GM21825 (cell line): ENCODE results near the gene NRG2.

Source experiments
- ATAC-seq: cut with Tn5 transposase; IDR thresholded peaks from one replicate; pipeline ENCODE4 v1.9.1; 2021; ENCODE audit warnings: mild to moderate bottlenecking, moderate library complexity; ENCODE audit not compliant: unreplicated experiment

The NRG2 gene

DNA sequence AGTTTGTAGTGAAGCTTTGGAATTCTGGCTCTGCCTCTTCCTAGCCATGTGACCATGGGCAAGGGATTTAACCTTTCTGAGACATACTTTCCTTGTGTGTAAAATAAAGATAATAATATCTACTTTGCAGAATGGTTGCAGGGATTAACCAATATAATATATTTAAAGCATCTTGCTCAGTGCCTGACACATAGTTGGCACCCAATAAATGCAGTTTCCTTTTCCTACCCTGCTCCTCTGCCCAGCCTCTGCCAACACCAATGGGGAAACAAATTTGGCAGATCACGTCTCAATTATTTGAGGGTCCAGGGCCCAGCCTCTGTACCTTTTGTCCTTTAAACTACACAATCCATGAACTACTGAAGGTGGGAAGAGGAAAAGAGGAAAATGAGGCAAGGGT is 91.1 kb downstream of the NRG2 start:
- no peak for ATAC-seq

DNA sequence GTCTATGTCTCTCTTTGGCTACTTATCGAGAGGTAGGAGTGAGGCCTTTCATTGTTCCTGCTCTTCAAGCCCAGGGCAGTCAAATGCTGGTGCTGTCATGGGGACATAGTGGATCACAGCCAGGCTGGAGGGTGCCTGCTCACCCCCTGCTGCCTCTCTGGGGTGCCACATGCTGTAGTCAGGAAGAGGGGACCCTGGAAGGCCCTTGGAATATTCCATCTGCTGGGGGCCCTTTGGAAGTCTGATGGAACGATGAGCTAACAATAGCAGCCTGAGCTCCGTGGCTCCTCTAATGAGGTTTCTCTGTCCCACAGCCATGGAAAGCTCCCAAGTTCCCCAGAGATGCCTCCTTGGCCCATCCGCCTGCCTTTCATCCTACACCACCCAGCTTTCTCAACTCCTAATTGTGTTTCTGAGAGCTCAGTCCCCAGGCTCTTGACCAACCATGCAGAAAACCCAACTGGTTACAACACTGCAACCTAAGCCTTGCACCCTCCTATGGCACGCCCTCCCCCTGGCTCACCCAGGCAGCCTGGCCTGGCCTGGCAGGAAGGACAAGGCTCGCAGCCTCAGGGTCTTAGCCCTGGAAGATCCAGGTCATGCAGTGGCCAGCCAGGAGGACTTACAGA is 91.7 kb downstream of the NRG2 start:
- ATAC-seq, result no peak

DNA sequence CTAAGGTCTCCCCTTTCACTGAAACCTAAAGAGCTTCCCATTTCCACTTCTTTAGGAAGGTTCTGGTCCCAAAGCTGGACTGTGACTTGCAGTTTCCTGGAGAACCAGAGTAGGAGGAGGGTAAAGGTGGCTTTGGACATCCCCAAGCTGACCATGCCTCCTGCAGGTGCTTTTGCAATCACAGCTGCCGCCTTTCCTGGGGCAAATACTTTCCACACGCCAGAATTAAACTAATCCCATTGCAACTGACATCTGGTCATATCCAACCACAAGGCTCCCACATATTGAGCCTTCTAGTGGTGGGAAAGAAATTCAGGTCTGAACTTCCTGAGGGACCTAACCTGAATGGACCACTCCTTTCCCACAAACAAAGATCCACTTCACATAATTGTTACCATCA is 92.7 kb downstream of the NRG2 start:
- no peak for ATAC-seq

GRCh38 chr5:139949710-139950109 is 93.4 kb downstream of the NRG2 start:
- ATAC-seq, result no peak

GRCh38 chr5:139947727-139948126 is 95.4 kb downstream of the NRG2 start:
- ATAC-seq, result no peak

- no peak for ATAC-seq
These were observed 96.7 kb downstream of the NRG2 start for GRCh38 chr5:139946440-139946839.

DNA sequence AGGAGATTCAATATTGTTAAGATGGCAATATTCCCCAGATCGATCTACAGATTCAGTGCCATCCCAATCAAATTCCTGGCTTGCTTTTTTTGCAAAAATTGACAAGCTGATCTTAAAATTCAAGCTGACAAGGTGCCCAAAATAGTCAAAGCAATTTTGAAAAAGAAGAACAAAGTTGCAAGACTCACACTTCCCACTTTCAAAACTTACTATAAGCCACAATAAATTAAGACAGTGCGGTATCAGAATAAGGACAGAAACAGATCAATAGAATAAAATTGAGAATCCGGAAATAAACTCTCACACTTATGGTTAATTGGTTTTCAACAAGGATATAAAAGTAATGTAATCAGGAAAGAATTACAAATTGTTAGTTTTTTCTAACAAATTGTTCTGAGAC is 97.1 kb downstream of the NRG2 start:
- no peak for ATAC-seq

- no peak for ATAC-seq
These were observed 100.9 kb downstream of the NRG2 start for GRCh38 chr5:139942243-139942642.

DNA sequence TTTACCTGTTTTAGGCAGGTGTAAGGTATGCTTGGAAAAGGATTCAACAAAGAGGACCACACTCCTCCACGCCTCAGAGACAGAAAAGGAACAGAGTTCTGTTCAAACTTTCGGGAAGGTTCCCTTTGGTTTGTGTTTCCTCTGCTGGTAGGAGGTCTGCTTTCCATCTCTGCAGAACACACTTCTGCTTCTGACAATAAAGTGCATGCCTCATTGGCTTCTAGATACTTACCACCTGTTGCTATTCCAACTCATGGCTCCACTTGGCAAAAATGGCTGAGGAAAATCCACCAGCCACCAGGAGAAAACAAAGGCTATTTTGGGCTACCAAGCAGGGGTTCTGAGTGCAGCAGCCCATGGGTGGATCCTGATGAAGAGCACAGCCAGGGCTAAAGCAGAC is 112.7 kb downstream of the NRG2 start:
- no peak for ATAC-seq

DNA sequence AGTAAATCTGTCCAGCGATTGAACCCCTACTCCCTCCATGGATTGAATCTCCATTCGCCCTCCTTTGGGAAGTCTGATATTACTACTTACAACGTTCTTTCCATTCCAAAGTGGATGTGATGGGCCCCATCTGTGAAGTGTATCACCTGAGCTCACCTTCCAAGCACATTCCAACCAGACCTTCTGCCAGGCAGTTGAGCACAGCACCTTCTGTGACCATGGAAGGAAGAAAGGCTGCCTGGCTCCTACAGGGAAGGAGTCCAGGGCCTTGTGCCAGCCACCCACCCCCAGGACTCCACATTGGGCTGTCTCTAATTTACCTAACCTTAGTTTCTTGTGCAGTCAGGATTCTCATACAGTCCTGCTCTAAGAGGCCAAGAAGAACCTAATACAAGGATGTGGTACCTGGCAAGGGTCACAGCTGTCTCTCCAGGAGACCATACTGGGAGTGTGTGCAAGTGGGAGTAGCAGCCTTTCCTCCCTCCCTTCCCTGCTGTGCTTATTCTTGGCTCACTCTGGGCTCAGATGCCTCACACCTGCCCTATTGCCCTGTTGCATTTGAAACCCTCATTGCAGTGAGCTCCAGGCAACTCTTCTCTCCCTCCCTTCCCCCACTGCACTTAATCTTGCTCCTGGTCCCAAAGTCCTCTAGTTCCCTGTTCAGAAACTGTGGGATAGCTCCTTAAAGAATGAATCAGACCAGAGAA is 116.1 kb downstream of the NRG2 start:
- no peak for ATAC-seq

- ATAC-seq, result no peak
These were observed 117.2 kb downstream of the NRG2 start for GRCh38 chr5:139925650-139926640.

GRCh38 chr5:139925216-139925562 is 117.9 kb downstream of the NRG2 start:
- ATAC-seq, result no peak

DNA sequence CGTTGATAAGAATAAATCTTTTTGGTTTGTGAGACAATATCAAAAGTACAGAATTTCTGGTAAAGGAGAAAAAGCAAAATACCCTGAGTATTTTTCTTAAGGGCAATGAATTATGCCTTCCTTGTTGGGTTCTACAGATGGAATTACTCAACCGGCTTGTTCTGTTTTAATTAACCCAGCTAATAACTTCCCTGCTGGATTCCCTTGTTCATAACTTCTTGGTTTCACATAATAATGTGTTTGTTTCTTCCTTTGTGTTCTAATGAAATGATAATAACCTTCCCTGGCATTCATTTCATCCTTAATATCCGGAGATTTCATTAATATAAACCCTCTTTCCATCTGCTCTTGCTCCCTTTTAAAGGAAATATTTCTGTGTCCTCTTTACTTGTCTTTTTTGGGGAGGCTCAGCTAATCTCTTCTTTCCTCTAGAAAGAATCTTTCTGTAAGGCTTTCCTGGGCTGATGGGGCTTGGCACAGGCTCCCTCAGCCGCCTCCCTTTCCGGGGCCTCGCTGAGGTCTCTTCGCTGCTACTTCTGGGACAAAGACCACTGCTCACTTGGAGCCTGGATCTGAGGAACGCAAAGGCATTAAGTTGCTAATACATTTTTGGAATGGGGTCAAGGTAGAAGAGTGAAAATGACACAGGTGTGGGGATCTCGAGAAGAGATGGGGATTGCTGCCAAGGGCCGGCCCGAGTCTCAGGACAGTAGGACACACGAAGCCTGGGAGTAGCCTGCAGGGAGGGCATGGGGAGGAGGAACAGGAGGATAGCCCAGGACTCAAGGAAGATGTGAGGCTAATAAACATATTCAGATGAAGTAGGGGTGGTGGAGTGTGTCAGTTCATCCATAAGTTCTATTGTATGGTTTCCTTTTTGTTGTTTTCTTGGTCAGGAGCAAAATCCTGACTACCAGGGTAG is 118.5 kb downstream of the NRG2 start:
- ATAC-seq, result no peak

- no peak for ATAC-seq
These were observed 123.8 kb downstream of the NRG2 start for GRCh38 chr5:139919308-139919707.

- no peak for ATAC-seq
These were observed 127.3 kb downstream of the NRG2 start for GRCh38 chr5:139915834-139916233.

- no peak for ATAC-seq
These were observed 127.8 kb downstream of the NRG2 start for GRCh38 chr5:139915266-139915665.

DNA sequence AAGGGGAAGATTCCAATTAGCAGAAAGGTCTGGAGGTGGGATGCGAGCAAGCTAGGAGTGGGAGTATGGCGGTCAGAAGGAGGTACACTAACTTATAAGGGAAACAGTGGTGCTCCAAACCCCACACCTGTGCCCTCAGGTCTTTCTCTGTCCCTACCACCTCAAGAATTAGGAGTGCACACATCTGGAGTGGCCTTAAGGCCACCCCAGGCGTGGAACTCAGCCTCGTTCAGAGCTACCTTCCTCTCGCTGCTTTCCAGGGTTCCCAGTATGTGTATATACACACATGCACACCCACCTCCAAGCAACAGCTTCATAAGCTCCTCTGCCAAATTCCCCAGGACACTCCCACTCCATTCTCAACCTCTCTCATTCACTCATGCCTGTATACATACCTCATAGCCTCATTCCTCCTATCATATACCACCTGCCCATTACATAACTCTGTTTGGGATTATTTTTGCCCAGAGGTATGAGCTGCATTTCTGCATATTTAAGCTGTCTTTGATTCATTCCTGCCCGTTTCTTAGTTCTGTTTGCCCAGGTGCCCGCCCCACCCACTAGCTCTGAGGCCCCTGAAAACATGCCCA is 128.8 kb downstream of the NRG2 start:
- no peak for ATAC-seq

DNA sequence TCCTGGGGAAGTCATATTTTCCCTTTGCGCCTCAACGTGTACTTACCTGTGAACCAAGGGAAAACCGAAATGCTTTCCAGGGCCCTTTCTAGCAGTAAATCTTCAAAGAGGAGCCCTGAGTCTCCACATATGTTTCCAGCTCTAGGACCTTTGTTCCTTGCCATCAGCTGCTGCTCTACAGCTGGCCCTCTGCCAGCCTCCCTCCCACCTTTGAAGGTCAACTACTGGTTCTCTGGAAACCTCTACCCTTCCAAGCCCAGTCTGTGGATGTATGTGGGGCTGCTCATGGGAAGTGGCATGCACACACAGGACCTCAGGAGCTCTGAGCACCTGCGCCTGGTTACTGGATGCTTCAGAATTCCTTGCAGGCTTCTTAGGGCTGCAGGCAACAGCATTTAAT is 130.3 kb downstream of the NRG2 start:
- ATAC-seq, result no peak

GRCh38 chr5:139912158-139912557 is 130.9 kb downstream of the NRG2 start:
- no peak for ATAC-seq

DNA sequence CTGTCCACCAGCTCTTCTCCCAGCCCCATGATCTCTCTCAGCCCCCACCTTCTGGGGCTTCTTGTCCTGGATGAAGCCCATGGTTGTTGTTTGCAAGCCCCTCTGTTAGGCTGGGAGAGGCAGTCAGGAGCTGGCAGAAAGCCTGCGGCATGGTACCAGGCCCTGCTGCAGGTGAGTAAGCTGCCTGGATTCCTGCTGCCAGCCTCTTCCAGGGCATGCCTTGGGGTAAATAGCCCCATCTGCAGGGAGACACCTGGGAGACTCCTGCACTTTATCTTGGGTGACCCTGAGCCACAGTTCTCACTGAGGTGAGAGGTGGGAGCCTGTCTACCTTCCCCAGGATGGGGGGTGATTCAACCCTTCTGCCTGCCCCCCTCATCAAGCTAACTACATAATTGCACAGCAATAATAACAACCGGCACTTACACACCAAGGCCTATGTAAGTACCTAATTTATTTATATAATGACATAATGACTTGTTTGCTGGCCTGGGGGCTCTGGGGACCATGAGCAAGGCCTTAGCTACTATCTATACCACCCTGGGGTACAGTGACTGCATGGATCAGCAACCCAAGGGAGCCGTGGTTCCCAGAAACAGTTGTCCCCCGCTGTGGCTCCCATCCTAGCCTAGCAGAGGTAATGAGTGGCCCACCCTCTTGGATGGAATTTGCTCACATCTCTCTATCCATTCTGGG is 131.5 kb downstream of the NRG2 start:
- no peak for ATAC-seq
